T-cell (primary cell): ENCODE results near the gene CADM1. TPM values are rescaled to one million over a fixed set of nuclear protein-coding genes. Genes with fewer than 3 reads are reported as not detected.

ENCODE experiments used
- ATAC-seq, 4 experiments: fragments of 200-7000 bp in 3 of 4; fragments of 150-1000 bp in 1 of 4; cut with Tn5 transposase; replicated peaks in 1 of 4; 1 replicate in 3 of 4; 2 replicates in 1 of 4; pipeline ENCODE4 v1.10.0; 2021; ENCODE audit warnings: moderate library complexity in 3 of 4, mild to moderate bottlenecking in 2 of 4, moderate number of reproducible peaks in 1 of 4
- CTCF ChIA-PET, 2 donors: fragments of 300-600 bp; sonication (Branson Sonifier 250); formaldehyde crosslinking; loops; one replicate each; lab custom pipeline; 2022; ENCODE audit warnings: antibody characterized with exemption in 2 of 2; lab: Charles Lee
- POLR2A ChIA-PET, 2 donors: fragments of 300-600 bp; sonication (Branson Sonifier 250); formaldehyde crosslinking; loops; one replicate each; lab custom pipeline; 2022; ENCODE audit warnings: antibody characterized with exemption in 2 of 2; lab: Charles Lee
- DNase-seq, 35 experiments: peaks; one replicate each; pipeline versions ENCODE4 v3.0.0 to v3.0.0-alpha.2; 2013 to 2023
- H3K27ac ChIP-seq: one replicate; pipeline ENCODE4 v1.5.1; 2013; ENCODE audit warnings: low read length
- H3K27me3 ChIP-seq, 2 experiments: replicated peaks in 1 of 2; 1 replicate in 1 of 2; 2 replicates in 1 of 2; pipeline versions ENCODE4 v1.6.1 to v1.7.0; 2013; ENCODE audit warnings: low read length in 1 of 2, mixed read lengths in 1 of 2; ENCODE audit not compliant: control insufficient read depth in 2 of 2, insufficient read depth in 2 of 2; ENCODE audit errors: extremely low read depth in 1 of 2
- H3K36me3 ChIP-seq, 2 donors: 1 replicate in 1 of 2; 2 replicates in 1 of 2; pipeline versions ENCODE4 v1.6.1 to v1.7.0; 2013; ENCODE audit warnings: low read length in 1 of 2; ENCODE audit not compliant: control insufficient read depth in 2 of 2, insufficient read depth in 1 of 2; ENCODE audit errors: extremely low read depth in 1 of 2
- H3K4me1 ChIP-seq, 2 experiments: 1 replicate in 1 of 2; 2 replicates in 1 of 2; pipeline versions ENCODE4 v1.6.1 to v1.7.0; 2013; ENCODE audit warnings: low read length in 2 of 2, mixed read lengths in 1 of 2; ENCODE audit not compliant: insufficient read depth in 2 of 2, control insufficient read depth in 1 of 2; ENCODE audit errors: extremely low read depth in 1 of 2
- H3K4me3 ChIP-seq, 2 donors: 1 replicate in 1 of 2; 2 replicates in 1 of 2; pipeline versions ENCODE4 v1.5.1 to v1.7.0; 2013; ENCODE audit warnings: mild to moderate bottlenecking in 2 of 2, low read length in 1 of 2, moderate library complexity in 1 of 2; ENCODE audit not compliant: control insufficient read depth in 1 of 2; ENCODE audit errors: extremely low read depth in 1 of 2
- H3K9me3 ChIP-seq: 2 replicates; pipeline ENCODE4 v1.7.0; 2013
- H3K27ac Mint-ChIP-seq, 2 donors: one replicate each; pipeline ENCODE4 v1.8.0; 2020 to 2021; ENCODE audit warnings: mild to moderate bottlenecking in 2 of 2, mixed read lengths in 2 of 2
- H3K27me3 Mint-ChIP-seq, 2 donors: one replicate each; pipeline ENCODE4 v1.8.0; 2021 to 2022; ENCODE audit warnings: mixed read lengths in 2 of 2
- H3K36me3 Mint-ChIP-seq: one replicate; pipeline ENCODE4 v1.8.0; 2021; ENCODE audit warnings: mixed read lengths
- H3K4me1 Mint-ChIP-seq, 3 donors: one replicate each; pipeline ENCODE4 v1.8.0; 2020 to 2022; ENCODE audit warnings: mixed read lengths in 3 of 3, mild to moderate bottlenecking in 1 of 3
- H3K4me3 Mint-ChIP-seq, 3 donors: one replicate each; pipeline ENCODE4 v1.8.0; 2020 to 2022; ENCODE audit warnings: mild to moderate bottlenecking in 3 of 3, mixed read lengths in 3 of 3, moderate library complexity in 3 of 3
- H3K9me3 Mint-ChIP-seq, 3 donors: one replicate each; pipeline ENCODE4 v1.8.0; 2020 to 2022; ENCODE audit warnings: mixed read lengths in 3 of 3
- WGBS: methylation state at CpG from one replicate; pipeline ENCODE4 v1.1.5; 2013; ENCODE audit warnings: missing lambda C conversion rate; ENCODE audit not compliant: insufficient coverage; 5-methylcytosine and 5-hydroxymethylcytosine counted together
- total RNA-seq, 35 experiments: library from RNA in 6 of 35; stranded (reverse) in 6 of 35; fragments of 120-200 nt in 1 of 35; gene quantifications; one replicate each; pipeline versions ENCODE4 v1.2.1 to v1.2.4 and lab custom pipeline; 2013 to 2026

Gene CADM1
- total RNA-seq, 5 donors from 2014 or later (not counting 1 experiment from before 2014, with no cell fraction given) = 2.1 to 6.7 (median 3.1) TPM

GRCh38 chr11:115418081-115418480, 86.1 kb downstream of the CADM1 start:
- DNase-seq (no peak), ATAC-seq (no peak)
- Mint-ChIP-seq H3K27ac (no peak overlapping the region), H3K4me1 (no peaks in the 10 kb centered on the region), H3K4me3 (no peak overlapping the region), H3K36me3 (no peaks in the 10 kb centered on the region), H3K9me3 (no peaks in the 10 kb centered on the region), H3K27me3 (peaks cover 0 to 8% of the 10 kb centered on the region in 2 donors)
- no peaks in the 10 kb centered on the region for H3K4me1 ChIP-seq
- ChIA-PET CTCF (no interaction called here), POLR2A (no interaction called here)
- no peaks in the 10 kb centered on the region for H3K27me3 ChIP-seq
- H3K4me3 ChIP-seq = no peak overlapping the region
- no CpG with 5 or more reads among the region's 4 CpGs for WGBS
- H3K27ac ChIP-seq = no peak overlapping the region
- no peaks in the 10 kb centered on the region for H3K36me3 ChIP-seq
- H3K9me3 ChIP-seq = no peaks in the 10 kb centered on the region

DNA sequence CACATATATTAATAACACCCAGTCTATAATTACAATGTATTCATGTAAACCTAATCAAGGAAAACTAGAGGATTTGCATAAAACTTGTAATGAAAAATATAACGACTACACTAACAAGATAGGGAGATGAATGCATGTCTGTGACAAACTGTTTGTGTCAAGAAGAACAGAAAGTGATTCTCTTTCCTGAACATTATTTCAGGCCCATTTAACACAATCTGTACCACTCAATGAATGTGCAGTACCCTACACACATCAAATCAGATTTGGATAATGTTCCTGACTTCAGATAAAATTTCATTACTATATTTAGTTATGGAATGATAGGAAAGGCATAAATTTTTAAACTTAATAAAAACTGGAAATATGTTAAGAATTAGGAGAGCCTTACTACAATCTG, 93.1 kb downstream of the CADM1 start:
- Mint-ChIP-seq H3K9me3 (no peaks in the 10 kb centered on the region), H3K4me1 (no peaks in the 10 kb centered on the region), H3K36me3 (no peaks in the 10 kb centered on the region), H3K27ac (no peak overlapping the region), H3K4me3 (no peak overlapping the region), H3K27me3 (peaks cover 0 to 7% of the 10 kb centered on the region in 2 donors)
- H3K4me1 ChIP-seq = no peaks in the 10 kb centered on the region
- ATAC-seq = no peak
- no CpG with 5 or more reads among the region's 1 CpG for WGBS
- no peak for DNase-seq
- H3K27me3 ChIP-seq = peaks cover 0 to 2% of the 10 kb centered on the region in 2 experiments
- no peak overlapping the region for H3K27ac ChIP-seq
- no peaks in the 10 kb centered on the region for H3K36me3 ChIP-seq
- no peaks in the 10 kb centered on the region for H3K9me3 ChIP-seq
- no peak overlapping the region for H3K4me3 ChIP-seq
- ChIA-PET CTCF (no interaction called here), POLR2A (no interaction called here)

GRCh38 chr11:115409691-115410220, 94.5 kb downstream of the CADM1 start:
- Histone ChIP-seq H3K4me3 (no peak overlapping the region), H3K4me1 (no peaks in the 10 kb centered on the region), H3K9me3 (no peaks in the 10 kb centered on the region), H3K27me3 (peaks cover 0 to 2% of the 10 kb centered on the region in 2 experiments), H3K27ac (no peak overlapping the region), H3K36me3 (no peaks in the 10 kb centered on the region)
- Mint-ChIP-seq H3K27ac (no peak overlapping the region), H3K27me3 (peaks cover 0 to 3% of the 10 kb centered on the region in 2 donors), H3K9me3 (no peaks in the 10 kb centered on the region), H3K4me1 (no peaks in the 10 kb centered on the region), H3K36me3 (no peaks in the 10 kb centered on the region), H3K4me3 (no peak overlapping the region)
- ATAC-seq = no peak
- 92% methylated on average over 3 of the region's 4 CpGs for WGBS
- no peak for DNase-seq
- CTCF ChIA-PET = no interaction called here
- POLR2A ChIA-PET = no interaction called here

DNA sequence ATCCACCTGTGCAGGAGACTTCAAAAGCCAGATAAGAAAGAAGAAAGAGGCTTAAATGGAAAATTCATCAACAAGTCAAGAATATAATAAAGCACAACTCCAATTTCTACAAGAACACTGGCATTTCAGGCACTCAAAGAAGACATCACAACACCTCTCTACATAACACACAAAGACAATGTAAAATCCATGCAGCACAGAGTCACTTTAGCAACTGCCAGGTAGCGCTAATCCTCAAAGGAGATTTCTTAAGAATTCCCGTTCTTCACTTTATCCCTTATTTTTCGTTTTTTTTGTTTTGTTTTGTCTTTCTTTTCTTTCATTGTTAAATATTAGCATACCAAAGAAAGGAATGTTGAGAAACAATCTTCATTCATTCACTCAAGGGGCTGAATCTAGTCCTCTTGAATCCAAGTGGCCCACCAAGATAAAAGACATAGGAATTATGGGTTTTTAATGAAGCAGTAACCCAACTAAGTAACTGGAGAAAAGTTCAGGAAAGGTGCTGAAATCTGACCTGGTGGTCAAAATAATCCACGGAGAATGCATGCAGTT, 95.0 kb downstream of the CADM1 start:
- Mint-ChIP-seq H3K27me3 (peaks cover 0 to 3% of the 10 kb centered on the region in 2 donors), H3K4me1 (no peaks in the 10 kb centered on the region), H3K4me3 (no peak overlapping the region), H3K9me3 (no peaks in the 10 kb centered on the region), H3K27ac (no peak overlapping the region), H3K36me3 (no peaks in the 10 kb centered on the region)
- peaks cover 0 to 2% of the 10 kb centered on the region in 2 experiments for H3K27me3 ChIP-seq
- CTCF ChIA-PET = no interaction called here
- H3K4me3 ChIP-seq = no peak overlapping the region
- ATAC-seq (no peak), DNase-seq (no peak)
- no peaks in the 10 kb centered on the region for H3K36me3 ChIP-seq
- H3K9me3 ChIP-seq = no peaks in the 10 kb centered on the region
- POLR2A ChIA-PET = no interaction called here
- WGBS = 50% methylated on average over 1 of the region's 4 CpGs
- no peaks in the 10 kb centered on the region for H3K4me1 ChIP-seq
- H3K27ac ChIP-seq = no peak overlapping the region

GRCh38 chr11:115408036-115408921, 95.9 kb downstream of the CADM1 start:
- peaks cover 0 to 2% of the 10 kb centered on the region in 2 experiments for H3K27me3 ChIP-seq
- Mint-ChIP-seq H3K4me3 (no peak overlapping the region), H3K4me1 (no peaks in the 10 kb centered on the region), H3K9me3 (no peaks in the 10 kb centered on the region), H3K27me3 (peaks cover 0 to 1% of the 10 kb centered on the region in 2 donors), H3K36me3 (no peaks in the 10 kb centered on the region), H3K27ac (no peak overlapping the region)
- 80% methylated on average over 1 of the region's 3 CpGs for WGBS
- no peak overlapping the region for H3K4me3 ChIP-seq
- ATAC-seq = no peak
- H3K27ac ChIP-seq = no peak overlapping the region
- no peaks in the 10 kb centered on the region for H3K36me3 ChIP-seq
- DNase-seq = no peak
- H3K9me3 ChIP-seq = no peaks in the 10 kb centered on the region
- ChIA-PET POLR2A (interaction anchor here in 1 of 2 donors (0.8 kb wide), 1 partner anchor 20 kb away, joined by 3 read pairs; no protein-coding TSS in a partner anchor), CTCF (no interaction called here)
- no peaks in the 10 kb centered on the region for H3K4me1 ChIP-seq

- no peak for DNase-seq
- no peaks in the 10 kb centered on the region for H3K9me3 ChIP-seq
- ChIA-PET POLR2A (no interaction called here), CTCF (no interaction called here)
- no peak for ATAC-seq
- no peak overlapping the region for H3K4me3 ChIP-seq
- no peak overlapping the region for H3K27ac ChIP-seq
- peaks cover 0 to 4% of the 10 kb centered on the region in 2 donors for H3K27me3 Mint-ChIP-seq
- H3K27me3 ChIP-seq = peaks cover 0 to 2% of the 10 kb centered on the region in 2 experiments
- H3K36me3 ChIP-seq = no peaks in the 10 kb centered on the region
- 90% methylated on average over 2 of the region's 5 CpGs for WGBS
- H3K36me3 Mint-ChIP-seq = no peaks in the 10 kb centered on the region
- no peak overlapping the region for H3K27ac Mint-ChIP-seq
- no peaks in the 10 kb centered on the region for H3K4me1 ChIP-seq
- peaks cover 0 to 7% (median 0%) of the 10 kb centered on the region in 3 donors for H3K9me3 Mint-ChIP-seq
- H3K4me3 Mint-ChIP-seq = no peak overlapping the region
- H3K4me1 Mint-ChIP-seq = no peaks in the 10 kb centered on the region
These were observed 96.7 kb downstream of the CADM1 start for GRCh38 chr11:115407496-115407895.
